HepG2 (cell line): ENCODE results near the gene TBCD. TPM values are rescaled to one million over a fixed set of nuclear protein-coding genes. Genes with fewer than 3 reads are reported as not detected.
A peak's percentile ranks its signal among the peaks of the same experiment; 100 is the strongest.

Source experiments
- AGO1 ChIP-seq: fragments of 200-400 bp; formaldehyde crosslinking; IDR thresholded peaks from 2 replicates; pipeline ENCODE4 v1.6.1; 2017; ENCODE audit warnings: mild to moderate bottlenecking, low read depth, low read length, moderate library complexity; ENCODE audit not compliant: poor library complexity, severe bottlenecking
- ATF4 ChIP-seq, 2 experiments: fragments of 450-650 bp in 1 of 2; sonication (generic) in 1 of 2; formaldehyde crosslinking; IDR thresholded peaks; 2 replicates each; pipeline versions ENCODE4 v1.5.0 to v1.8.0; 2020 to 2022; ENCODE audit warnings: mild to moderate bottlenecking in 1 of 2, missing genetic modification reagents in 1 of 2
- CHD4 ChIP-seq: fragments of 200-600 bp; sonication (generic); IDR thresholded peaks from 2 replicates; pipeline ENCODE4 v1.7.0; 2017; ENCODE audit warnings: mild to moderate bottlenecking, low read length, borderline replicate concordance
- FOXK1 ChIP-seq: sonication (generic); formaldehyde crosslinking; IDR thresholded peaks from 2 replicates; pipeline ENCODE4 v1.4.0; 2020; ENCODE audit warnings: low read depth, missing genetic modification reagents, borderline replicate concordance
- HNRNPL ChIP-seq: fragments of 200-400 bp; formaldehyde crosslinking; IDR thresholded peaks from 2 replicates; pipeline ENCODE4 v1.6.1; 2017; ENCODE audit warnings: mild to moderate bottlenecking, low read depth, low read length
- KAT2B ChIP-seq: fragments of 150-350 bp; IDR thresholded peaks from 2 replicates; pipeline ENCODE4 v1.6.1; 2014; ENCODE audit warnings: low read depth, low read length, borderline replicate concordance
- NFIC ChIP-seq: IDR thresholded peaks from 2 replicates; pipeline ENCODE4 v1.6.1; 2012; ENCODE audit warnings: mild to moderate bottlenecking, low read length, inconsistent platforms
- RNF2 ChIP-seq: fragments of 450-650 bp; conservative IDR thresholded peaks from 2 replicates; pipeline ENCODE4 v1.6.1; 2016; ENCODE audit warnings: low read depth
- RNF219 ChIP-seq: sonication (generic); formaldehyde crosslinking; IDR thresholded peaks from 2 replicates; pipeline ENCODE4 v1.5.0; 2020; ENCODE audit warnings: mild to moderate bottlenecking, missing genetic modification reagents
- TBL1XR1 ChIP-seq: fragments of 150-350 bp; IDR thresholded peaks from 2 replicates; pipeline ENCODE4 v1.6.1; 2014; ENCODE audit warnings: borderline replicate concordance, low read length; ENCODE audit not compliant: partially characterized antibody
- THAP7 ChIP-seq: sonication (generic); formaldehyde crosslinking; IDR thresholded peaks from 2 replicates; pipeline ENCODE4 v1.8.1; 2023; ENCODE audit warnings: mild to moderate bottlenecking, missing genetic modification reagents
- U2AF2 ChIP-seq: fragments of 200-400 bp; formaldehyde crosslinking; IDR thresholded peaks from 2 replicates; pipeline ENCODE4 v1.6.1; 2017; ENCODE audit warnings: low read depth, mild to moderate bottlenecking, low read length
- ZBTB10 ChIP-seq: sonication (generic); formaldehyde crosslinking; IDR thresholded peaks from 2 replicates; pipeline ENCODE4 v1.4.0; 2020; ENCODE audit warnings: missing genetic modification reagents, borderline replicate concordance
- ZBTB43 ChIP-seq: sonication (generic); formaldehyde crosslinking; conservative IDR thresholded peaks from 2 replicates; pipeline ENCODE4 v1.4.0; 2020; ENCODE audit warnings: missing genetic modification reagents
- ZNF101 ChIP-seq: sonication (generic); formaldehyde crosslinking; IDR thresholded peaks from 2 replicates; pipeline ENCODE4 v1.4.0; 2020; ENCODE audit warnings: mild to moderate bottlenecking, low read depth, missing genetic modification reagents, borderline replicate concordance
- ZNF17 ChIP-seq: sonication (generic); formaldehyde crosslinking; IDR thresholded peaks from 2 replicates; pipeline ENCODE4 v1.5.0; 2020; ENCODE audit warnings: mild to moderate bottlenecking, missing genetic modification reagents
- ZNF275 ChIP-seq: sonication (generic); formaldehyde crosslinking; IDR thresholded peaks from 2 replicates; pipeline ENCODE4 v1.8.0; 2022; ENCODE audit warnings: missing genetic modification reagents, mild to moderate bottlenecking, inconsistent platforms, borderline replicate concordance
- polyA plus RNA-seq, 8 experiments: library from polyadenylated mRNA; depleted of rRNA in 3 of 8; stranded (reverse) in 7 of 8; unstranded in 1 of 8; fragments of >200 nt; fragmentation: Illumina TruSeq in 4 of 8; extraction: Trizol in 4 of 8; gene quantifications; 2 replicates each; pipeline versions ENCODE4 v1.2.1 to v1.2.3, GENCODE V29; 2011 to 2016; ENCODE audit warnings: low read depth in 4 of 8, missing spikeins in 1 of 8, mixed read lengths in 1 of 8; ENCODE audit not compliant: insufficient read depth in 1 of 8
- total RNA-seq, 5 experiments: library from RNA; depleted of rRNA; stranded (reverse); fragments of >200 nt; fragmentation: Illumina TruSeq; extraction: Trizol; gene quantifications; 2 replicates each; pipeline ENCODE4 v1.2.3, GENCODE V29; 2016; ENCODE audit warnings: low read depth in 1 of 5

TBCD gene
- total and polyA plus RNA-seq, 2 of the 13 experiments (the other 11 are each of a cell fraction or from before 2014, with no cell fraction given): 33.9 to 54.8 TPM

GRCh38 chr17:82751571-82752370 is at the start of gene TBCD (continued):
- TF ChIP-seq ZBTB43 (CRISPR knock-in tag): no peak; the same call in 1 of the 2 replicates
- TF ChIP-seq THAP7 (CRISPR knock-in tag): peak; percentile 71; the same call in 1 of the 2 replicates
- TF ChIP-seq TBL1XR1: peak; percentile 47
- TF ChIP-seq AGO1: peak; percentile 99
- peak; percentile 83; the same call in 1 of the 2 replicates for TF ChIP-seq FOXK1 (CRISPR knock-in tag)
- no peak for TF ChIP-seq HNRNPL
- TF ChIP-seq CHD4: no peak
- no peak for TF ChIP-seq NFIC
- peak in 1 of 2 experiments; percentile 85; a peak in 2 of 4 replicates for TF ChIP-seq ATF4 (CRISPR knock-in tag; IDR thresholded peaks at IDR 0.05)
- TF ChIP-seq RNF2: peak; percentile 94
- TF ChIP-seq ZBTB10 (CRISPR knock-in tag): peak; percentile 63; the same call in 1 of the 2 replicates
- no peak for TF ChIP-seq ZNF17 (CRISPR knock-in tag)
- no peak for TF ChIP-seq U2AF2
- no peak for TF ChIP-seq ZNF101
- TF ChIP-seq ZNF275 (CRISPR knock-in tag): peak; percentile 85; the same call in 1 of the 2 replicates
- TF ChIP-seq KAT2B: no peak
- TF ChIP-seq RNF219 (CRISPR knock-in tag): no peak
